Measurements from ENCODE around the gene DYNC1H1. TPM values are rescaled to one million over a fixed set of nuclear protein-coding genes. Genes with fewer than 3 reads are reported as not detected.

Gene DYNC1H1
- total RNA-seq, 1 donor from 2014 or later = 662 TPM

- Mint-ChIP-seq H3K4me3 (ENCODE audit: unreplicated experiment) (no peak overlapping the region), H3K9me3 (ENCODE audit: unreplicated experiment) (no peaks in the 10 kb centered on the region), H3K27ac (ENCODE audit: unreplicated experiment) (no peak overlapping the region), H3K4me1 (ENCODE audit: unreplicated experiment) (peaks cover 11% of the 10 kb centered on the region), H3K36me3 (ENCODE audit: low read depth, unreplicated experiment) (no peaks in the 10 kb centered on the region), H3K27me3 (ENCODE audit: unreplicated experiment) (peaks cover 6% of the 10 kb centered on the region)
- TF ChIP-seq CTCF (IDR thresholded peaks at IDR 0.05; ENCODE audit: unreplicated experiment) = no peak
- DNase-seq (ENCODE audit: low spot score) = no peak
Observed at GRCh38 chr14:101950100-101950499, 14.3 kb upstream of the DYNC1H1 start.

- Mint-ChIP-seq H3K27me3 (ENCODE audit: unreplicated experiment) (peaks cover 6% of the 10 kb centered on the region), H3K27ac (ENCODE audit: unreplicated experiment) (no peak overlapping the region), H3K36me3 (ENCODE audit: low read depth, unreplicated experiment) (no peaks in the 10 kb centered on the region), H3K4me1 (ENCODE audit: unreplicated experiment) (peaks cover 11% of the 10 kb centered on the region), H3K4me3 (ENCODE audit: unreplicated experiment) (peak overlapping the region; percentile 37), H3K9me3 (ENCODE audit: unreplicated experiment) (no peaks in the 10 kb centered on the region)
- no peak for DNase-seq (ENCODE audit: low spot score)
- no peak for TF ChIP-seq CTCF (IDR thresholded peaks at IDR 0.05; ENCODE audit: unreplicated experiment)
Observed at GRCh38 chr14:101950516-101951215, 13.7 kb upstream of the DYNC1H1 start.

- Mint-ChIP-seq H3K27me3 (ENCODE audit: unreplicated experiment) (peaks cover 2% of the 10 kb centered on the region), H3K9me3 (ENCODE audit: unreplicated experiment) (no peaks in the 10 kb centered on the region), H3K27ac (ENCODE audit: unreplicated experiment) (no peak overlapping the region), H3K4me3 (ENCODE audit: unreplicated experiment) (no peak overlapping the region), H3K4me1 (ENCODE audit: unreplicated experiment) (peaks cover 6% of the 10 kb centered on the region), H3K36me3 (ENCODE audit: low read depth, unreplicated experiment) (no peaks in the 10 kb centered on the region)
- TF ChIP-seq CTCF (IDR thresholded peaks at IDR 0.05; ENCODE audit: unreplicated experiment) = no peak
- no peak for DNase-seq (ENCODE audit: low spot score)
Observed at GRCh38 chr14:101953151-101953550, 11.2 kb upstream of the DYNC1H1 start.

GRCh38 chr14:101954501-101954900 lies 9.9 kb upstream of the DYNC1H1 start:
- no peak overlapping the region for H3K27ac Mint-ChIP-seq (ENCODE audit: unreplicated experiment)
- no peaks in the 10 kb centered on the region for H3K9me3 Mint-ChIP-seq (ENCODE audit: unreplicated experiment)
- peaks cover 2% of the 10 kb centered on the region for H3K27me3 Mint-ChIP-seq (ENCODE audit: unreplicated experiment)
- no peaks in the 10 kb centered on the region for H3K4me1 Mint-ChIP-seq (ENCODE audit: unreplicated experiment)
- no peak for DNase-seq (ENCODE audit: low spot score)
- no peak overlapping the region for H3K4me3 Mint-ChIP-seq (ENCODE audit: unreplicated experiment)
- no peaks in the 10 kb centered on the region for H3K36me3 Mint-ChIP-seq (ENCODE audit: low read depth, unreplicated experiment)
- TF ChIP-seq CTCF (IDR thresholded peaks at IDR 0.05; ENCODE audit: unreplicated experiment) = no peak

GRCh38 chr14:101955695-101956161 lies 8.6 kb upstream of the DYNC1H1 start:
- Mint-ChIP-seq H3K27ac (ENCODE audit: unreplicated experiment) (no peak overlapping the region), H3K36me3 (ENCODE audit: low read depth, unreplicated experiment) (no peaks in the 10 kb centered on the region), H3K4me3 (ENCODE audit: unreplicated experiment) (no peak overlapping the region), H3K27me3 (ENCODE audit: unreplicated experiment) (peaks cover 4% of the 10 kb centered on the region), H3K4me1 (ENCODE audit: unreplicated experiment) (no peaks in the 10 kb centered on the region), H3K9me3 (ENCODE audit: unreplicated experiment) (no peaks in the 10 kb centered on the region)
- no peak for DNase-seq (ENCODE audit: low spot score)
- no peak for TF ChIP-seq CTCF (IDR thresholded peaks at IDR 0.05; ENCODE audit: unreplicated experiment)

All from endothelial cell (in vitro differentiated cells).